ENCODE data around the gene GNLY.

DNA sequence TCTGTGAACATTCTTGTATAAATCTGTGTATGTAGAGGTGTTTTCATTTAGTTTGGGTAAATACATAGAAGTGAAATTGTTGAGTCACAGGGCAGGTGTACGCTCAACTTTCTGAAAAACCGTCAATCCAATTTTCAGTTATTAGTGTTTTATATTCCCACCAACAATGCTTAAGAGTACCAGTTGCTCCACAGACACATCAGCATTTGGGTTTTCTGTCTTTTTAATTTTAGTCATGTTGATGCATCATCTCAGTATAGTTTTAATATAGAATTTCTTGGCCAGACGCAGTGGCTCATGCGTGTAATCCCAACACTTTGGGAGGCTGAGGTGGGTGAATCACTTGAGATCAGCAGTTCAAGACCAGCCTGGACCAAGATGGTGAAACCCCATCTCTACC lies 3.2 kb upstream of the GNLY start:
- TF ChIP-seq CTCF (IDR thresholded peaks at IDR 0.05; ENCODE audit: insufficient read depth, low read length, poor library complexity, severe bottlenecking) (no peak), EZH2phosphoT487 (conservative IDR thresholded peaks at IDR 0.05; ENCODE audit: low read length) (no peak)
